HCT116 (cell line): ENCODE measurements around the gene ESPN. TPM values are rescaled to one million over a fixed set of nuclear protein-coding genes. Genes with fewer than 3 reads are reported as not detected.

ENCODE experiments used
- ATAC-seq: fragments of 200-7000 bp; cut with Tn5 transposase; 2 replicates; pipeline ENCODE4 v1.9.1; 2020; ENCODE audit warnings: mild to moderate bottlenecking, moderate library complexity
- BruUV-seq: library from RNA; stranded (reverse); fragments of 400-500 nt; replicated peaks from 2 replicates; lab custom pipeline; 2021; lab: Mats Ljungman, UMichigan
- CTCF ChIA-PET: fragments of 300-600 bp; sonication (Branson Sonifier 250); formaldehyde crosslinking; loops from one replicate; lab custom pipeline; 2021; ENCODE audit warnings: antibody characterized with exemption; lab: Charles Lee
- POLR2A ChIA-PET: fragments of 300-600, 350-600 bp; sonication (Branson Sonifier 250); formaldehyde crosslinking; loops from one replicate; lab custom pipeline; 2021; ENCODE audit warnings: antibody characterized with exemption; lab: Charles Lee
- RAD21 ChIA-PET, 2 experiments: fragments of 300-600 bp; sonication (Branson Sonifier 250); formaldehyde crosslinking; loops; one replicate each; lab custom pipeline; 2023; ENCODE audit warnings: low total read pairs in 2 of 2; ENCODE audit not compliant: uncharacterized antibody in 2 of 2, unreplicated experiment in 2 of 2, low non-redundant PET in 1 of 2; lab: Charles Lee
- DNase-seq: peaks from one replicate; pipeline ENCODE4 v3.0.0-alpha.2; 2010; ENCODE audit warnings: low read depth, low spot score
- H2AFZ ChIP-seq: fragments of 200-600 bp; shearing (Covaris generic), sonication (generic); 2 replicates; pipeline ENCODE4 v1.6.1; 2017; ENCODE audit warnings: low read depth, mixed run types, mixed read lengths, antibody characterized with exemption, low read length; ENCODE audit not compliant: poor library complexity, severe bottlenecking
- H3K27ac ChIP-seq: 2 replicates; pipeline ENCODE4 v1.5.1; 2012; ENCODE audit warnings: low read depth, low read length
- H3K27me3 ChIP-seq: fragments of 200-600 bp; sonication (generic); 2 replicates; pipeline ENCODE4 v1.6.1; 2016; ENCODE audit warnings: mixed run types, low read length, mixed read lengths; ENCODE audit not compliant: insufficient read depth
- H3K36me3 ChIP-seq, 2 experiments: fragments of 200-500 bp in 1 of 2; fragments of 200-600 bp in 1 of 2; sonication (Bioruptor generic) in 1 of 2; sonication (generic) in 1 of 2; 2 replicates each; pipeline versions ENCODE4 v1.5.1 to v1.6.1; 2014 to 2016; ENCODE audit warnings: low read length in 2 of 2, inconsistent platforms in 1 of 2, mixed read lengths in 1 of 2, mixed run types in 1 of 2; ENCODE audit not compliant: insufficient read depth in 2 of 2, control insufficient read depth in 1 of 2
- H3K4me1 ChIP-seq, 2 experiments: fragments of 200-600 bp in 1 of 2; sonication (generic) in 1 of 2; 2 replicates each; pipeline versions ENCODE4 v1.5.1 to v1.6.1; 2012 to 2017; ENCODE audit warnings: low read length in 2 of 2, inconsistent platforms in 1 of 2, mild to moderate bottlenecking in 1 of 2, mixed read lengths in 1 of 2, mixed run types in 1 of 2, moderate library complexity in 1 of 2; ENCODE audit not compliant: insufficient read depth in 2 of 2, control insufficient read depth in 1 of 2
- H3K4me2 ChIP-seq: fragments of 200-600 bp; sonication (generic); 2 replicates; pipeline ENCODE4 v1.6.1; 2017; ENCODE audit warnings: mixed run types, low read length, mixed read lengths
- H3K4me3 ChIP-seq, 2 experiments: fragments of 200-600 bp in 1 of 2; sonication (generic) in 1 of 2; replicated peaks in 1 of 2; 2 replicates each; pipeline ENCODE4 v1.5.1; 2011 to 2016; ENCODE audit warnings: low read length in 2 of 2, control low read depth in 1 of 2, low read depth in 1 of 2, mild to moderate bottlenecking in 1 of 2, mixed read lengths in 1 of 2, mixed run types in 1 of 2
- H3K79me2 ChIP-seq: fragments of 200-600 bp; sonication (generic); 2 replicates; pipeline ENCODE4 v1.6.1; 2017; ENCODE audit warnings: mild to moderate bottlenecking, mixed run types, low read length, moderate library complexity, mixed read lengths; ENCODE audit not compliant: insufficient read depth
- H3K9ac ChIP-seq: fragments of 200-600 bp; sonication (generic); 2 replicates; pipeline ENCODE4 v1.6.1; 2016; ENCODE audit warnings: low read length, mixed read lengths
- H3K9me2 ChIP-seq: fragments of 200-600 bp; sonication (generic), shearing (Covaris generic); 2 replicates; pipeline ENCODE4 v1.6.1; 2017; ENCODE audit warnings: mixed run types, mild to moderate bottlenecking, moderate library complexity; ENCODE audit not compliant: insufficient read depth
- H3K9me3 ChIP-seq, 2 experiments: fragments of 200-500 bp in 1 of 2; fragments of 200-600 bp in 1 of 2; sonication (Bioruptor generic) in 1 of 2; sonication (generic) in 1 of 2; 2 replicates each; pipeline ENCODE4 v1.6.1; 2014 to 2017; ENCODE audit warnings: low read length in 2 of 2, mixed read lengths in 2 of 2, inconsistent platforms in 1 of 2, low read depth in 1 of 2, mild to moderate bottlenecking in 1 of 2, mixed run types in 1 of 2, moderate library complexity in 1 of 2; ENCODE audit not compliant: control insufficient read depth in 1 of 2, insufficient read depth in 1 of 2
- H4K20me1 ChIP-seq: fragments of 200-600 bp; sonication (generic), shearing (Covaris generic); 2 replicates; pipeline ENCODE4 v1.6.1; 2017; ENCODE audit warnings: mixed run types, mild to moderate bottlenecking, moderate library complexity; ENCODE audit not compliant: insufficient read depth
- ATF3 ChIP-seq: IDR thresholded peaks from 2 replicates; pipeline ENCODE4 v1.6.1; 2012
- CBX3 ChIP-seq: IDR thresholded peaks from 2 replicates; pipeline ENCODE4 v1.6.1; 2012; ENCODE audit warnings: low read depth
- CEBPB ChIP-seq: IDR thresholded peaks from 2 replicates; pipeline ENCODE4 v1.6.1; 2012; ENCODE audit warnings: low read depth
- CTCF ChIP-seq, 3 experiments: fragments of 200-600 bp in 1 of 3; sonication (generic) in 1 of 3; IDR thresholded peaks in 2 of 3; conservative IDR thresholded peaks in 1 of 3; 2 replicates each; pipeline ENCODE4 v1.5.1; 2012 to 2017; ENCODE audit warnings: low read depth in 2 of 3, low read length in 2 of 3, antibody characterized with exemption in 1 of 3, borderline replicate concordance in 1 of 3, control low read depth in 1 of 3, mild to moderate bottlenecking in 1 of 3, mixed read lengths in 1 of 3, mixed run types in 1 of 3, moderate library complexity in 1 of 3; ENCODE audit not compliant: insufficient read depth in 1 of 3
- EZH2 ChIP-seq: fragments of 200-600 bp; sonication (generic); IDR thresholded peaks from 2 replicates; pipeline ENCODE4 v1.6.1; 2017; ENCODE audit warnings: antibody characterized with exemption, mixed run types
- EZH2phosphoT487 ChIP-seq: fragments of 200-600 bp; IDR thresholded peaks from 2 replicates; pipeline ENCODE4 v1.6.1; 2018; ENCODE audit warnings: antibody characterized with exemption, borderline replicate concordance
- FOSL1 ChIP-seq: IDR thresholded peaks from 2 replicates; pipeline ENCODE4 v1.6.1; 2012; ENCODE audit warnings: low read depth
- JUND ChIP-seq: IDR thresholded peaks from 2 replicates; pipeline ENCODE4 v1.6.1; 2012
- POLR2A ChIP-seq: IDR thresholded peaks from 2 replicates; pipeline ENCODE4 v1.7.0; 2011; ENCODE audit warnings: borderline replicate concordance; ENCODE audit not compliant: insufficient read depth, insufficient read length; ENCODE audit errors: extremely low read depth
- SIN3A ChIP-seq: IDR thresholded peaks from 2 replicates; pipeline ENCODE4 v1.6.1; 2012; ENCODE audit warnings: low read depth
- SP1 ChIP-seq: IDR thresholded peaks from 2 replicates; pipeline ENCODE4 v1.6.1; 2012; ENCODE audit warnings: low read depth
- SRF ChIP-seq: IDR thresholded peaks from 2 replicates; pipeline ENCODE4 v1.6.1; 2012; ENCODE audit warnings: low read depth
- TCF7L2 ChIP-seq: IDR thresholded peaks from 2 replicates; pipeline ENCODE4 v1.7.0; 2011; ENCODE audit warnings: borderline replicate concordance, inconsistent platforms; ENCODE audit not compliant: insufficient read depth, insufficient read length; ENCODE audit errors: extremely low read depth
- YY1 ChIP-seq: IDR thresholded peaks from 2 replicates; pipeline ENCODE4 v1.6.1; 2011; ENCODE audit warnings: low read length, low read depth, moderate library complexity, mild to moderate bottlenecking; ENCODE audit not compliant: insufficient replicate concordance; ENCODE audit errors: extremely low read depth
- ZFX ChIP-seq: fragments of 450-650 bp; IDR thresholded peaks from 2 replicates; pipeline ENCODE4 v1.6.1; 2017
- ZNF274 ChIP-seq: fragments of 200-500 bp; sonication (Bioruptor generic); IDR thresholded peaks from 2 replicates; pipeline ENCODE4 v1.6.1; 2014; ENCODE audit warnings: mild to moderate bottlenecking, low read depth, low read length, inconsistent platforms
- intact Hi-C: fragments of 100-400 bp; cut with micrococcal nuclease; formaldehyde crosslinking; loops from 2 replicates; pipeline ENCODE4 v1.10.0; 2022
- total RNA-seq: library from RNA; stranded (reverse); gene quantifications from one replicate; pipeline ENCODE4 v1.2.1, GENCODE V29; 2021; ENCODE audit not compliant: unreplicated experiment

Gene ESPN
- total RNA-seq, 1 experiment from 2014 or later, result 114 TPM

- no peak overlapping the region for H3K4me3 ChIP-seq
- H3K9ac ChIP-seq, result no peak overlapping the region
- no peaks in the 10 kb centered on the region; a peak in 1 of 4 replicates for H3K4me1 ChIP-seq
- no peaks in the 10 kb centered on the region for H3K79me2 ChIP-seq
- ChIA-PET POLR2A (no interaction called here), CTCF (no interaction called here), RAD21 (no interaction called here)
- no peak for TF ChIP-seq CEBPB
- no peaks in the 10 kb centered on the region for H3K9me2 ChIP-seq
- intact Hi-C loops, result no loop called here
- no peak overlapping the region for H3K27ac ChIP-seq
- H2AFZ ChIP-seq, result no peak overlapping the region
- DNase-seq (no peak), ATAC-seq (no peak)
- H3K9me3 ChIP-seq, result no peaks in the 10 kb centered on the region
- no peak overlapping the region for H3K4me2 ChIP-seq
- no peaks in the 10 kb centered on the region for H3K27me3 ChIP-seq
- BruUV-seq, result no TSS peak
- no peaks in the 10 kb centered on the region for H3K36me3 ChIP-seq
- no peaks in the 10 kb centered on the region for H4K20me1 ChIP-seq
These were observed 80.3 kb downstream of the ESPN start for GRCh38 chr1:6504887-6505286.

GRCh38 chr1:6505367-6506209, 81.0 kb downstream of the ESPN start:
- TF ChIP-seq ATF3 (no peak), ZNF274 (no peak), ZFX (no peak), FOSL1 (no peak), SRF (no peak), SIN3A (no peak), TCF7L2 (no peak), POLR2A (no peak), CTCF (IDR thresholded peaks at IDR 0.05 in 2 of 3, conservative IDR thresholded peaks at IDR 0.05 in 1 of 3; ENCODE audit: borderline replicate concordance in 1 of 3, insufficient read depth in 1 of 3, low read depth in 2 of 3, low read length in 2 of 3) (no peak), EZH2phosphoT487 (no peak), EZH2 (no peak), YY1 (no peak), JUND (no peak), SP1 (no peak), CBX3 (no peak)
- RAD21 ChIA-PET, result no interaction called here
- POLR2A ChIA-PET, result no interaction called here

More at GRCh38 chr1:6505367-6506209, 81.0 kb downstream of the ESPN start:
- Histone ChIP-seq H3K27ac (no peak overlapping the region), H3K4me3 (no peak overlapping the region), H3K4me1 (no peaks in the 10 kb centered on the region; a peak in 1 of 4 replicates), H4K20me1 (no peaks in the 10 kb centered on the region), H3K9me2 (no peaks in the 10 kb centered on the region), H3K4me2 (no peak overlapping the region), H3K79me2 (no peaks in the 10 kb centered on the region), H3K9ac (no peak overlapping the region), H3K9me3 (no peaks in the 10 kb centered on the region), H2AFZ (no peak overlapping the region), H3K36me3 (no peaks in the 10 kb centered on the region), H3K27me3 (no peaks in the 10 kb centered on the region)
- ATAC-seq (no peak), DNase-seq (no peak)
- intact Hi-C loops, result no loop called here
- CTCF ChIA-PET, result no interaction called here
- no TSS peak for BruUV-seq
